WERI-Rb-1 (cell line): Measurements from ENCODE around the gene PTPRD.

Experiments
- DNase-seq: peaks from one replicate; pipeline ENCODE4 v3.0.0-alpha.2; 2020
- H3K27ac ChIP-seq: fragments of 250-450 bp; sonication (Bioruptor Pico); 2 replicates; pipeline ENCODE4 v1.5.1; 2020; ENCODE audit warnings: mild to moderate bottlenecking, moderate library complexity
- H3K27me3 ChIP-seq: fragments of 250-450 bp; sonication (Bioruptor Pico); 2 replicates; pipeline ENCODE4 v1.5.1; 2021; ENCODE audit warnings: mild to moderate bottlenecking, low read depth, moderate library complexity; ENCODE audit not compliant: insufficient read depth, severe bottlenecking
- H3K36me3 ChIP-seq: fragments of 250-450 bp; sonication (Bioruptor Pico); 2 replicates; pipeline ENCODE4 v1.5.1; 2020; ENCODE audit warnings: mild to moderate bottlenecking, moderate library complexity
- H3K4me3 ChIP-seq: 2 replicates; pipeline ENCODE4 v1.5.1; 2011; ENCODE audit warnings: low read depth, mild to moderate bottlenecking, control low read depth, low read length
- H3K9me3 ChIP-seq: fragments of 250-450 bp; sonication (Bioruptor Pico); 2 replicates; pipeline ENCODE4 v1.5.1; 2021; ENCODE audit warnings: mild to moderate bottlenecking, moderate library complexity; ENCODE audit not compliant: severe bottlenecking
- CTCF ChIP-seq: IDR thresholded peaks from 2 replicates; pipeline ENCODE4 v1.5.1; 2011; ENCODE audit warnings: low read depth, mild to moderate bottlenecking, control low read depth, inconsistent platforms, low read length

PTPRD gene

GRCh38 chr9:8284884-8285283 lies 2327.9 kb downstream of the PTPRD start:
- Histone ChIP-seq H3K9me3 (no peaks in the 10 kb centered on the region), H3K27ac (no peak overlapping the region), H3K27me3 (no peaks in the 10 kb centered on the region), H3K4me3 (peak overlapping the region; percentile 2; the same call in 1 of the 2 replicates), H3K36me3 (no peaks in the 10 kb centered on the region)
- no peak for TF ChIP-seq CTCF
- DNase-seq: peak; percentile 14

DNA sequence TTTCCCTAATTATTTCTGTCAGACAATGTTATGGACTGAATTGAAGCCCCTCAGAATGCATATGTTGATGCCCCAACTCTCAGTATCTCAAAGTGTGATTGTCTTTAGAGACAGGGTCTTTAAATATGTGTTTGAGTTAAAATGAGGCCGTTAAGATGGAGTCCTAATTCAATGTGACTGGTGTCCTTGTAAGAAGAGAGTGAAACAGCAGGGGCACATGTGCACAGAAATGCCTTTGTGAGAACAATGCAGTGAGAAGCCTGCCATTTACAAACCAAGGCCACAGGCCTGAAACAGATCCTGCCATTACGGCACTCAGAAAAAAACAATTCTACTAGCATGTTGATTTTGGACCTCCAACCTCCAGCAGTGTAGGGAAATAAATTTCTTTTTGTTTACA lies 2330.3 kb downstream of the PTPRD start:
- Histone ChIP-seq H3K4me3 (no peak overlapping the region), H3K27me3 (no peaks in the 10 kb centered on the region), H3K27ac (no peak overlapping the region), H3K9me3 (no peaks in the 10 kb centered on the region), H3K36me3 (no peaks in the 10 kb centered on the region)
- DNase-seq: no peak
- no peak for TF ChIP-seq CTCF

DNA sequence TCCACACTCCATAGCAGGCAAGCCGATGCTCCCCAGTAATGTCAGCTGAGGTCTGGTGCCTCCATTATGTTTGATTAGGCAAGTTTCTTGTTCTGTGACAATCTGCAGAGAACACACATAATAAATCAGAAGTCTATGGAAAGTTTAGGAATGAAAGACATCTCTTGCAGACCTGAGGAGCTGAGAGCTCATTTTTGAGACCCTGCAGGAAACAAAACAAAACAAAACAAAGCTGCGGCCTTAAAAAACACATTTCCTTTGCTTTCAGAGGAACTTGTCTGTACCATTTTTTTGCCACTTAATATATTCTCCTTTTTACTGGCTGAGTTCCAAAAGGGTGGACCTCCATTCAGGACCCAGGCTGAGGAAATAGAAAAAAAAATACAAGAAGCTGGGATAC lies 2332.0 kb downstream of the PTPRD start:
- no peaks in the 10 kb centered on the region for H3K36me3 ChIP-seq
- no peak overlapping the region for H3K27ac ChIP-seq
- no peak for DNase-seq
- H3K27me3 ChIP-seq: no peaks in the 10 kb centered on the region
- H3K4me3 ChIP-seq: no peak overlapping the region
- TF ChIP-seq CTCF: no peak
- H3K9me3 ChIP-seq: peaks cover 2% of the 10 kb centered on the region

- no peak overlapping the region for H3K27ac ChIP-seq
- no peak for TF ChIP-seq CTCF
- no peak overlapping the region for H3K4me3 ChIP-seq
- H3K27me3 ChIP-seq: no peaks in the 10 kb centered on the region
- H3K36me3 ChIP-seq: no peaks in the 10 kb centered on the region
- H3K9me3 ChIP-seq: peaks cover 5% of the 10 kb centered on the region
- DNase-seq: no peak
These were observed 2334.8 kb downstream of the PTPRD start for GRCh38 chr9:8278048-8278447.

DNA sequence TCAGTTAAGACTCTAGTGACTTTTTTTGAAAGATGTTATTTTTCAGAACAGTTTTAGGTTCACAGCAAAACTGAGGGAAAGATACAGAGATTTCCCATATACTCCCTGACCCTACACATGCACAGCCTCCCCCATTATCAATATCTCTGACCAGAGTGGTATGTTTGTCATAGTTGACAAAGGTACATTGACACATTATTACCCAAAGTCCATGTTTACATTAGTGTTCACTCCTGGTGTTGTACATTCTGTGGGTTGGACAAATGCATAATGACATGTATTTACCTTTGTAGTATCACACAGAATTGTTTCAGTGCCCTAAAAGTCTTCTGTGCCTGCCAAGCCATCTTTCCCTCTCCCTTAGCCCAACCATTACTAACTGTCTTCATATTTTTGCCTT lies 2342.6 kb downstream of the PTPRD start:
- no peaks in the 10 kb centered on the region for H3K36me3 ChIP-seq
- no peaks in the 10 kb centered on the region for H3K9me3 ChIP-seq
- H3K27ac ChIP-seq: no peak overlapping the region
- no peak for TF ChIP-seq CTCF
- H3K27me3 ChIP-seq: no peaks in the 10 kb centered on the region
- H3K4me3 ChIP-seq: no peak overlapping the region
- DNase-seq: no peak

- H3K27me3 ChIP-seq: no peaks in the 10 kb centered on the region
- H3K9me3 ChIP-seq: no peaks in the 10 kb centered on the region
- no peak for DNase-seq
- TF ChIP-seq CTCF: no peak
- H3K4me3 ChIP-seq: no peak overlapping the region
- H3K36me3 ChIP-seq: no peaks in the 10 kb centered on the region
- H3K27ac ChIP-seq: no peak overlapping the region
These were observed 2343.9 kb downstream of the PTPRD start for GRCh38 chr9:8268881-8269280.
